Sigmoid colon (tissue), 3 donors: ENCODE results near the gene SCARB1.

Source experiments
- CTCF ChIP-seq, 4 experiments: fragments of 450-650 bp in 3 of 4; fragments of 200-600 bp in 1 of 4; IDR thresholded peaks; one replicate each; pipeline ENCODE4 v1.5.1; 2016 to 2019; ENCODE audit warnings: antibody characterized with exemption in 4 of 4, mild to moderate bottlenecking in 3 of 4, moderate library complexity in 2 of 4
- POLR2A ChIP-seq, 2 donors: fragments of 450-650 bp; IDR thresholded peaks; one replicate each; pipeline ENCODE4 v1.6.1; 2016; ENCODE audit warnings: antibody characterized with exemption in 2 of 2, mild to moderate bottlenecking in 2 of 2, moderate library complexity in 2 of 2

DNA sequence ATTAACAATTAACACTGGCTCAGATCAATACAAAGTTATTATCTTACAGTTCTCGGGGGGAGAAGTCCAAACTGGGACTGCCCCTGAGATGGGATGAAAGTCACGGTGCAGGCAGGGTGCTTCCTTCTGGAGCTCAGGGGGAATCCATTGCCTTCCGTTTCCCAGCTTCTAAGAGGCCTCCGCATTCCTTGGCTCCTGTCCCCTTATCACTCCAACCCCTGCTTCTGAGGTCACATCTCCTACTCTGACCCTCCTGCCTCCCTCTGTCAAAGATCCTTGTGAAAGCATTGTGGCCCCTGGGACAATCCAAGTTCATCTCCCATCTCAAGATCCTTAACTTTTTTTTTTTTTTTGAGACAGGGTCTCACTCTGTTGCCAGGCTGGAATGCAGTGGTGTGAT, 30.8 kb downstream of the SCARB1 start:
- no peak for TF ChIP-seq POLR2A (IDR thresholded peaks at IDR 0.05)
- TF ChIP-seq CTCF (IDR thresholded peaks at IDR 0.05): no peak
